HG03045 (cell line): ENCODE measurements around the gene EGFL7.

Source experiments
- ATAC-seq: cut with Tn5 transposase; IDR thresholded peaks from one replicate; pipeline ENCODE4 v1.9.1; 2021; ENCODE audit warnings: mild to moderate bottlenecking, moderate library complexity; ENCODE audit not compliant: unreplicated experiment

Gene EGFL7

DNA sequence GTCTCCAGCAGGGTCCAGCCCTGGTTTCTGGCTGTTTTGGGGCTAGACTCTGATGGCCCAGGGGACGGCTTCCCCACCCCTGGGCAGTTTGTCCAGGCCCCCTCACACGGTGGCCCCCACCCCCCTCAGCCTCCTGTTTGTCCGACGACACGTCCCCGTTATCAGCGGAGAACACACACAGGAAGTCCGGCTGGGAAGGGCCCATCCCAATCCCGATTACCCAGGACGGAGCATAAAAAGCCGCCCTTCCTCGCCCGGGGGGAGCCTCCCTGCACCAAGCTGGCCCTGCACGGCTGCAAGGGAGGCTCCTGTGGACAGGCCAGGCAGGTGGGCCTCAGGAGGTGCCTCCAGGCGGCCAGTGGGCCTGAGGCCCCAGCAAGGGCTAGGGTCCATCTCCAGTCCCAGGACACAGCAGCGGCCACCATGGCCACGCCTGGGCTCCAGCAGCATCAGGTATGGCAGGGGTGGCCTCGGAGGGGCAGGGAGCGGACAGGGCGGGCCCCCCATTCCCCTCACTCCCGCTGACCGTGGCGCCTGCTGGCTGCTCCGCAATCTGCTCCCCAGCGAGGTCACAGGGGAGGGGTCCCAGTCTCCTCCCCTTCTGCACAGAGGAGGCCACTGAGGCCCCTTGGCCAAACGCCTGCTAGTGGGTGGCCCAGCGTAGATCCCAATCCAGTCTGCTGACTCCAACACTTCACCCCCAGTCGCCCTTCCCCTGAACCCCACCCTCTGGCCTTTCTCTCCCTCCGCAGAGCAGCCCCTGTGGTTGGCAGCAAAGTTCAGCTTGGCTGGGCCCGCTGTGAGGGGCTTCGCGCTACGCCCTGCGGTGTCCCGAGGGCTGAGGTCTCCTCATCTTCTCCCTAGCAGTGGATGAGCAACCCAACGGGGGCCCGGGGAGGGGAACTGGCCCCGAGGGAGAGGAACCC, at the start of gene EGFL7:
TSS of gene EGFL7 (plus strand) at position 261 of the 926 bp plus-strand sequence. CDS start 5,367 bp downstream, outside the sequence.
- ATAC-seq: no peak

DNA sequence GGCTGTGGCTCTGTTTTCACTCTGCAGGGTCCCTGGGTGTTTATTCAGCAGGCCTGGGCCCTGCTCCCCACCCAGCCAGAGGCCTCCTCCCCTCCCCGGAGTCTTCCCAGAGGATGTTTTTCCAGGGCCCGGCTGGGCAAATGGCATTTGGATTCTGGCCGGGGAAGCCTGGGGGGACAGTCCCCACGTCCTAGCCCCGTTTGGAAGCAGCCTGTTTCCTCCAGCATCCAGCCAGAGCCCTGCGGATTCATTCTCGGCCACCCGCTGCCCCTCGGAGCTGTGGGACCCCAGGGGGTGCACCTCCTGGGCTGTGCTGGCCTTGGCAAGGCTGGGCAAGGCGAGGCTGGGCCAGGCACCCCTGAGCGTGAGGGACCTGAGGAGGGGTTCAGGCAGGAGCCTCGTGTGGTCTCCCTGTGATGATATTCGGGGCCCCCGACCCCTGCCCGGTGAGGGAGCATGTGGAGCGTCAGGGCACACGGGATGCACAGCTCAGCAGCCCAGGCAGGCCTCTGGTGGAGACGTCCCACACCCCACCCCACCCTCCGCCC, 48.8 kb upstream of the EGFL7 start:
- ATAC-seq: no peak

DNA sequence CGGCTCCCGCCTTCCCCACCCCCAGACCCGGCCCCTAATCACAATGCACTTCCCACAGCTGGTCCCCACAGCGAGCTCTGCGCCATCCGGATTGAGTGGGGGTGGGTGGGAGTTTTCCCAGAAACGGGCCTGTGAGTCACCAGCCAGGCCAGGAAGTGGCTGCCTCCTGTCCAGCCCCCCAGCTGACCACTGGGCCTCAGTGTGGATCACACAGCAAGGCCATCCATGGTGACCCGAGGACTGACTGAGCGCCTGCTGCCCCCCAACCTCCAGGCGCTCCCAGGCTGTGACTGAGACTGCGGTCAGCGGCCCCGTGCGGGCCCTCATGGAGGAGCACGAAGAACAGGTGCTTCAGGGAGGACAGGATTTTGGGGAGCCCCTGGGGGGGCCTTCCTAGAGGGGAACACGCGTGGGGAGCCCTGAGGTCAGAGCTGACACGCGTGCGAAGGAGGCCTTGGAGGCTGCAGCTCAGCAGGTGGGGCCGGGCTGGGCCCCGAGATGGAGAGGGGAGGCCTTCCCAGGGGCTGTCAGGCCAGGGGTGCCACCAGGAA, 48.3 kb upstream of the EGFL7 start:
- ATAC-seq: no peak

DNA sequence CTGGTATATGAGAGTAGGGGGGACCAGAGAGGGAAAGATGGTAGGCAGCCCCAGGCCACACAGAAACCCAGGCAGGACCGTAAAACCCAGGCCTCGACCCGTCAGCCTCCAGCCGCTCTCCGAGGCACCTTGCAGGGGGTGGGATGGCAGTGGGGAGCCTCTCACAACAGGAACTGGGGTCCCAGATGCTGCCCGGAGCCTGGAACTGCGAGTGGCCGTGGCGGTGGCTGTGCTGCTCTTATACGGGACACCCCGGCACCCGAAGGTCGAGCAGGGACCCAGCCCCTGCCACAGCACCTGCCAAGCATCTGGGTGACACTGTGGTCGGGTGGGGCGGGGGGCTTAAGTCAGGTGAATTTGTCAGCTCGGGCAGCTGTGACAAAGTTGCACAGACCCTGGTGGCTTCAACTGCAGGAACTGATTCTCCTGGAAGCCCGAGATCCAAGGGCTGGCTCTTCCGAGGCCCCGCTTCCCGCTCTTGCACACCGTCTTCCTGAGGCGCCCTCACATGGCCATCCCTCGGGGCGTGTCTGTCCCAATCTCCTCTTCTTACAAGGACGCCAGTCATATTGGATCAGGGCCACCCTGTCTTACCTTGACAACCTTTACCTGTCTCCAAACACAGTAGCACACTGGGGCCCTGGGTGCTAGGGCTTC, 47.6 kb upstream of the EGFL7 start:
- ATAC-seq: no peak

DNA sequence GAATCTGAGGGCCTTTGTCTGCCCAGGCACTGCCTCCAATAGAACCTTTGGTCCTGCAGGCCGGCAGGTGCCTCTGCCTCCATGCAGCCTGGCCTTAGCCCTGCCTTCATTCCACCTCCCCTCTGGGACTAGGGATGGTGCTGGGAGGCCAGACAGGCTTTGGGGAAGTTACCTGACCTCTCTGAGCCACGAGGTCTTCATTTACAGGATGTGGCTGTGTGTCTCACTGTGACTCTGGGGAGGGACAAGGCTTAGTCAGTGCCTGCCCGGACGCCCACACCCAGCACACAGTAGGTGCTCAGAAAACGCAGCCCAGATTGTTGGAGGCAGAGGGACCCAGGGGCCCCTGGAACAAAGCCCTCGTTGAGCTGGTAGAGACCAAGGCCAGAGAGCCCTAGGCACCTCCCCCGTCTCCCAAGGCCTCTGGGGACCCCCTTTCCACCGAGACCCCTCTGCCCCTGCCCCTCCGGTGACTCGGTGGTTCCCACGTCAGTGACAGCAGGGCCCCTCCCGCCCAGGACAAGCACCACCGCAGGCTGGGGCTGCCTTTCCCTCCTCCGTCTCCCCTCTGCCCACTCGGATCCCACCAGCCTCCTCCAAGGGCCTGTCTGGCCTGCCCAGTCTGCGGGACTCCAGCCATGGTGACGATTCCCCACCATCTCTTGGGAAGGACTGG, 46.9 kb upstream of the EGFL7 start:
- ATAC-seq: no peak

DNA sequence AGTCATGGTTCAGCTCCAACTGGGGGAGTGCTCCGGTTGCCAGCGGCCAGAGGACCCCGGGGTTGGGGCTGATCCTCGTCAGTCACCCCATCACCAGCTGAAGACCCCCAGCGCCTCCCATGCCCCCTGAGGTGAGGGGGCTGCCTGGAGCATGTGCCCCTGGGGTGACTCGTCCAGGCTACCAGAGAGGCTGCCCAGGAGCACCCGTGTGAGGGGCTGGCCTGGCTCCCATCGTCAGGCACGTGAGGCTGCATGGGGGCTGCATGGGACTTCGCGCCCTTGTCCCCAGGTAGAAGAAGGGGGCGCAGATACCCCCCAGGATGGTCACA, 46.4 kb upstream of the EGFL7 start:
- ATAC-seq: no peak

DNA sequence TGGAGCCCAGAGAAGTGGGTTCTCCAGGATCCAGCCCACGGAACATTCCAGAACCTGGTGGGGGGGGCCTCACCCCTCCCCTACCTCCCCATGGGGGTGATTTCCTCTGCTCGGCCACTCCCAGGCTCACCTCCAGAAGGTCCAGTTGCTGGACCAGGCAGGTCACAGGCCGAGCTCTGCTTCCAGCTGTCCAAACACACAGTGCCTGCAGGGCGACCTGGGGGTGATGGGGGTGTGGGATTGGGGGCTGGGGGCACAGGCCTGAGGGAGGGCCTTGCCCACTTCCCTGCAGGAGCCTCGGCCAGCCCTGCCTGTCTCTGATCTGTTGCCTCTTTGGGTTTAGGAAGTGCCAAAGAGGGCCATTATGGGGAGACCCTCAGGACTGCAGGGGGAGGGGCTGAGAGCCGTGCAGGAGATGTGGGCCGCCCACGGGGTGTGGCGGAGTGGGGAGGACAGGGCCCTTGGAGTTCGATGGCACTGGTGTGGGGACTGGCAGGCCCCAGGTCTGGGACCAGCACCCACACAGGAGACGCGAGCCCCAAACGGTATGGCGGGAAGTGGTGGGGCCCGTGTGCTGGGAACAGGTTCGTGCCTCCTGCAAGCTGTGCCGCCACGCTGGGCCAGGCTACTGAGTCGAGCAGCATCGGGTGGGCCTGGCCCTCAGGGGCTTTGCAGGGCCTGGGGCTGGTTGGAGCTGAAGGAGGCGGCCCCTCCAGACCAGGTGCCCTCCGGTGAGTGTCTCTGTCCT, 45.6 kb upstream of the EGFL7 start:
- ATAC-seq: no peak

DNA sequence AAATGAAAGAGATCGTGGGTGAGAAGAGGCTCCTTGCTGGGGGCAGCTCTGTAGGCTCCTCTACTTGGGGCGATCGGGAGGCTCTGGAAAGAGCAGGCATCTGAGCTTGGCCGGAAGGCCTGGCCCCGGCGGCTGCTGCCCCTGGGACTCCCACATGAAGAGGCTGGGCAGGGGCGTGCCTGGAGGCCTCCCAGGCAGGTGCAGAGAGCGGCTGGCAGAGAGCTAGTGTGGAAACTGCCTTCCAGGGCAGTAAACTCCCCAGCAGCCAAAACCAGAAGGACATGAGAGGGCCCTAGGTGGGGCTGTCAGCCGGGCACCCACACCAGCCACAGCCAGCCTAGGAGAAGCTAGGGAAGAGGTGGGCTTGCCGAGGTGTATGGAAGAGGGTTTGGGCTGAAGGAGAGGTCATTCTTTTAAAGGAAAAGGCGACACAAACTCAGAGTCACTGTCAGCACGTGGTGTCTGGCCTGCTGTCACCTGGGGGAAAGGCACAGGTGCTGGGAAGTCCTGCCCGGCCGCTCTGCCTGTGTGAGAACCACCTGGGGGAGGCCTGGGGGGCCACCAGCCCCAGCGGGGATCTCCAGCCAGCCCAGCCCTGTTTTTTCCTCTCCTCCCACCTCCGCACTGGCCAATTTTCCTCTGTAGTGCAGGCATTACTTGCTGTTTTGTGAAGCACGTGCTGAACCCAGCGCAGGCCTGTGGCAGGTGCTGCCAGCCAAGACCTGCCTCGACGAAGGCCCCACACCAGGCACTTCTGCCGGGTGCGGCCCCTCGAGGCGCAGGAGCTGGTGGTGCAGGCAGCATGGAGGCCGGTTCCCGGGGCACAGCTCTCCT, 44.8 kb upstream of the EGFL7 start:
- no peak for ATAC-seq

DNA sequence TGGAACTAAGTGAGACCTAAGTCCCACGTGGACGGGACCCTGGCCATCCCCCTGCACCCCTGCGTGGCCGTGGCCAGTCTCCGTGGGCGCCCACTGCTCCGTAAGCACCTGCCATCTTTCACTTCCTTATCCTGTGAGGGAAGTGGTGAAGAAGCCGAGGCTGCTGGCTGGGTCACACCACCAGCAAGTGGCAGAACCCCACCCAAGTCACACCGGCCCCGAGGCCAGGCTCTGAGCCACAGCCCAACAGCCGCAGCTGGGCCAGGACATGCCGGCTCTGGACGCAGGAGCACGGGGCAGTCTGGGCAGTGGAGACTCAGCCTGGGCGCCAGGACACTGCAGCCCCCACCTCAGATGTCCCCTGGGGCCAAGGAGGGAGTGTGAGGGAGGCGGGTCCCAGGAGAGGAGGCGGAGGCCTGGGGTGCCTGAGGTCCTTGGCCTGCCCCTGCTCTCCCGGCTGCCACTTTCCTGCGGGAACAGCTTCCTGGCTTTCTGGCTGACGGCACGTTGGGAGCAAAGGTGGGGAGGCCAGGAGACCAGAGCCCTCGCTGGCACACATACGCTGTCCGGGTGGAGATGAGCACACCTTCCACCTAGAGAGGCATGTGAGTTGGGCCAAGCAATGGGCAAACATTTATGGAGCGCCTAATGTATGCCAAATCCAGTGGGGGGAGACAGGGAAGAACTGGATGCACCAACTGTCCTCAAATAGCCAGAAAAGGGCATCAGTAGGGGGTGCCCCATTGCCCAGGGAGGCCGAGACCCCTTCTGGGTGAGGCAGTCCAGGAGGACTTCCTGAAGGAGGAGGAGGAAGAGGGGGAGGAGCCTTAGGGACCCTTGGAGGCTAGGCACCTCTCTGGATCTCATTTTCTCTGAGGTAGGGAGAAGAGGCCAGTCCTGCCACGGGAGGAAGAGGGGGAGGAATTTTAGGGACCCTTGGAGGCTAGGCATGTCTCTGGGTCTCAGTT, 43.9 kb upstream of the EGFL7 start:
- no peak for ATAC-seq

DNA sequence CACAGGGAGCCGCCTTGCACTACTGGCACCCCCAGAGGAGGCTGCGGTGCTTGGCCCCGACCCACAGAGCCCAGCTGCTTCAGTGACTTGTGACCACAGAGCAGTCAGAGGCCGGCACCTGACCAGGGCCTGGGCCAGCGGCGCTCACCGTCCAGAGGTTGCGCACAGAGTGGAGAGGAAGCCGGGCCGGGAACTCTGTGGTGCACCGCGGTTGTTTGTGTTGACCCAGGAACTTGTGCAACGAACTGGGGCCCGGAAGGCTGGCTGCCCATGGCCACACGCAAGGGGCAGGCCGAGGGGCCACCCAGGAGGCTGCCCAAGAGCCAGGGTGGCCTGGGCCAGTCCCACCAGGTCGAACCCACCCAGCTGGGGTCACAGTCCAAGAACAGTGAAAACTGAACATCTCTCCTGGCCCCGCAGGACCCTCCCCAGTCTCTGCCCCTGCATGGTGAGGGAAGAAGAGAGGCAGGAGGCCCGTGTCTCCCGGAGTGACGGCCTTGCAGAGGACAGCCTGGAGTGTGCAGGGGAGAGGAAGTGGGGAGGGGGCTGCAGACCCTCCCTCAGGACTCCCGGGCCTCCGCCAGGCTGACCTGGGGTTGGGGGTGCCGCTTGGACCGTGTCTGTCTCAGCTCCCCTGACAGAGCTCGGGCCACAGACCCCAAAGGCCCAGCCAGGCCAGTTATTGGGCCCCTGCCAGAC, 42.8 kb upstream of the EGFL7 start:
- ATAC-seq: no peak

DNA sequence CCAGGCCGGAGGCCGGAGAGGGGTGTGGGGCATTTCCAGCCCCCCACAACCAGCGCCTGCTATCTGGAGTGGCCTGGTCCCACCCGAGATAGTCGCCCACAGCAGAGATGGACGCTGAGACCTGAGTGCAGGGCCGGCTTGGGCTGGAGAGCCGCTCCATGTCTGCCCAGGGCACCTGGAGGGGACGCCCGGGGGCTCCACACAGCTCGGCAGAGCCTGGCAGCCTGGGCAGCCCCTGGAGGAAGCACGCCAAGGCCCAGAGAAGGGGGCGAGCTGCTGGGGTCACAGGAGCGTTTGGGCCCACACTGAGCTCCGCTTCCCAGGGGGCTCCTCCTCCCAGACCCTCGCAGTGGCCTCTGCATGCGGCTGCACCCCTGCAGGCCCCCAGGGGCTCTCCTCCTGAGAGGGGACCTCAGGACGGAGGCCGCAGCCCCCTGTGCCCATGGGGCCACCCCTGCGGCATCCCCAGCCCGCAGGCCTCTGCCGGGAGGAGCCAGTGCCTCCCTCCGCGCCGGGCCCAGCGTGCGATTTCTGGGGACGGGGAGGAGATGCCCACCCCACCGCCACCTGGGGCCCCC, 42.2 kb upstream of the EGFL7 start:
- ATAC-seq: no peak

DNA sequence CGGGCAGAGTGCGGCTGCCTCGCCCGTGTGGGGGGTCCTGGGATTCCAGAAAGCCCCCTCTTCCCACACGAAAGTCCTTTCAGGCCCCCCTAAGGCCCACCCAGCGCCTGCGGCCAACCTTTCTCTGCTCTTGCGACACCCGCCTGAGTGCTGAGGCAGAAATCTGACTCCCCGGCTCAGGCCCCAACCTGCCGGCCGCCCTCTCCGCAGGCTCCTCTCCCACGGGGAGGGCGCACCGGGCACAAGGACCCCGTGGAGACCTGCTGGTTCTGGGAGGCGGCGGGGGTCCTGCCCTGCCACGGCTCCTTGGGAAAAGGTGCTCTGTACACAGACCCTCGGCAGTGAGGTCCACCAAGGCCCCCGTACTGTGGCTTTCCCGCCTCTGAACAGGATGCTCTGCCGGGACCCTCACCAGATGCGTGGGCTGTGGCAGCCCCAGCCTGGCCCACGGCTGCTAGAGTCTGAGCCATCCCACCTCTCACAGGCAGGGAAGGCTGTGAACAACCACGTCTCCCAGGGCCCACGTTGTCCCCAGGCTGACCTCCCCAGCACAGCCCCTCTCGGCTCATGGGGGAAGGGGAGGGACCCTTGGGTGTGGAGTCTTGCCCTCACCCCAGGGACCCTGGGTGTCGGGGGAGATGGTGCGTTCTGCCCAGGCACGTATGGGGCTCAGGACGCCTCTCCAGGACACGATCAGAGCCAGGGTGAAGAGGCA, 41.5 kb upstream of the EGFL7 start:
- ATAC-seq: no peak

DNA sequence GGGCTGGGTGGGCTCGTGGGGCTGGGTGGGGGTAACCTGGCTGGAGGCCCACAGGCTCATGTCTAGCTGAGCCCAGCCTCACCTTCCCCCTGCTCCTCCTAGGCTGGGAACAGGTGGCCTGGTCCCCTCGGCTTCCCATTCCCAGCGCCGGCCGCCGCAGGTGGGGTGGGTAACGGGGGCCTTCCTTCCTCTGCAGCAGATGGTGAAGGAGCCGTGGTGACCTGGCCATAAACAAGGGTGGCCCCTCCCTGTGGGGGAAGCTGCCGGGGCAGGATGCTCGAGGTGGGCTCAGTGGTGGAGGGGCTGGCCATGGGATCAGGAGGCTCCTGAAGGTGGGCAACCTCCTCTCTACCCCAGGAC, 41.0 kb upstream of the EGFL7 start:
- ATAC-seq: no peak

DNA sequence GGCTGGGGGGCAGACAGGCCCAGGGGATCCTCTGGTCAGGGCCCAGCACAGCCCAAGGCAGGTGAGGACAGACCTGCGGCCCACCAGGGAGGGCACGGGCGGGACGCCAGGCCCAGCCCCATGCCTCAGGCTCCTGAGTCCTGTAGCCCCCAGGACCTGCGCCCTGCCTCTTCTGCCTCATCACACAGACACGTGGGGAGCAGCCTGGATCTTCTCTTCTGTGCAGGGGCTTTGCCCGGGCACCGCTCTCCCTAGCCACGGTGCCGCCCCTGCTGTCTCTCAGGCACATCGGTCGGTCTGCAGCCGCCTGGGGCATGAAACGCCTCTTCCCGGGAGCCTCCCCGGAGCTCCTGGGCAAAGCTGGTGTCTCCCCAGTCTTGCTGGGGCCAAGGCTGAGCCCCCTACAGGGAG, 40.2 kb upstream of the EGFL7 start:
- ATAC-seq: no peak

DNA sequence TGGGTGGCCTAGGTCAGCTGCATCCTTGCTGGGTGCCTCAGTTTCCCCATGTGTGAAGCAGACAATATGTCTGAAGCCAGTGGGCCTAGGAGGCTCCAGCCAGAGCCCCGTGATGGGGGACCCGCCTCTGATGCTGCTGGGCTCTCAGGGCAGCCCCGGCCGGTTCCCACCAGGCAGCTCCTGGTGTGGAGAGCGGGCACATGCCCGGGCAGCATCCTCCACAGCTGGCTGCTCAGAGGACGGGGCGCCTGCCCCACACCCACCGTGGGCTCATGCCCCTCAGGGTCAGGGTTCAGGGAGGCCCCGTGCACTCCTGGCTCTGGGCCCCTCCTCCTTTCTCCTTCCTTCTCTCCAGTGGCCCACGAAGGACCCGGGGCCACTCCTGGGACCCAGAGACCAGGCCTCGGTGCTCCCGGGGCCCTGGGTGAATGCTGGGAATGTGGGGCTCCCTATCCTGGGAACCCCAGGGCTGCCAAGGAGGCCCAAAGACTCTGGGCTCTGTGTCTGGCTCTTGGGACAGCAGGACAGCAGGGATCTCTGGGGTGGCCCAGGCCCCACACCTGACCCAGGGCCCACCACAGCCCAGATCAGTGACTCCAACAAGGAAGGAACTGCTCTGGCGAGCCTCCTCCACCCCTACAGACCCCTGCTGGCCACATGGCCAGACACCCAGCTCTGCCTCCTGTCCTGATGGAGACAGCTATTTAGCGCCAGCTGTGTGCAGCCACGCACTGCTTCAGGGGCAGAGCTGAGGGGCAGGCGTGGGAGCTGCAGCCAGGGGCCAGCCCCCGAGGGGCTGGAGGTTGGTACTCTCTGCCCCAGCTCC, 39.5 kb upstream of the EGFL7 start:
- no peak for ATAC-seq

DNA sequence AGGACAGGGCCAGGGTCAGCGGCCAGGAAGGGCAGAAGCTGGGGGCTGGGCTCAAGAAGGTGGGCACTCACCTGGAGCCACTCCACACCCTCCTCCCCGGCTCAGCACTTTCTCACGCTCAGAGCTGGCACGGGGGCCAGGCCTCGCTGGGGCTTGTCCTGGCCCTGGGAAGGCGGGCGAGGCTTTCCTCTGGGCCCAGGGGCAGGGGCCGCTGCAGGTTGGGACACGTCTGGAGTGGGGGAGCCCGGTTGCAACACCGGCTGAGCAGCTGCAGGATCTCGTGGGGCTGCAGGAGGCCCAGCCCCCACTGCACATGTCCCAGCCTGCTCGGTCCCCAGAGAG, 38.9 kb upstream of the EGFL7 start:
- ATAC-seq: no peak
